Measurements from ENCODE around the gene PMVK. TPM values are rescaled to one million over a fixed set of nuclear protein-coding genes. Genes with fewer than 3 reads are reported as not detected.

The PMVK gene
- total and polyA plus RNA-seq, 2 of the 4 experiments (the other 2 are of a cell fraction) = 9.0 to 28.1 TPM

GRCh38 chr1:154935749-154936554 is 567 bp downstream of the PMVK start:
- no peaks in the 10 kb centered on the region for H3K27me3 ChIP-seq (ENCODE audit: control insufficient read depth, insufficient read depth, low read length)
- WGBS, 2 experiments (ENCODE audit: extremely low coverage in 2 of 2, insufficient read length in 1 of 2) = 55% methylated on average over 16 of the region's 27 CpGs; no CpG with 5 or more reads in 1 of the 2 experiments
- TF ChIP-seq BHLHE40 (IDR thresholded peaks at IDR 0.05; ENCODE audit: low read depth, low read length) (no peak), RFX5 (IDR thresholded peaks at IDR 0.05; ENCODE audit: low read depth, low read length) (no peak), MAZ (IDR thresholded peaks at IDR 0.05; ENCODE audit: borderline replicate concordance, low read depth, low read length) (no peak), MXI1 (IDR thresholded peaks at IDR 0.05; ENCODE audit: borderline replicate concordance, low read depth, low read length) (no peak), CEBPB (IDR thresholded peaks at IDR 0.05; ENCODE audit: low read depth, low read length) (no peak), CTCF (conservative IDR thresholded peaks at IDR 0.05; ENCODE audit: low read depth, low read length) (no peak), RAD21 (IDR thresholded peaks at IDR 0.05; ENCODE audit: low read length) (no peak), CHD1 (IDR thresholded peaks at IDR 0.05; ENCODE audit: low read depth, low read length) (no peak)
- H3K23ac ChIP-seq (ENCODE audit: low read depth, low read length) = peak overlapping the region; percentile 20; the same call in 1 of the 2 replicates
- no TSS peak for BruUV-seq (replicated peaks)
- peak overlapping the region; percentile 75 for H2AK5ac ChIP-seq (ENCODE audit: low read depth, low read length)
- POLR2A ChIA-PET (ENCODE audit: unreplicated experiment) = interaction anchor here (0.6 to 1.0 kb wide), 3 partner anchors 20 to 208 kb away, joined by 4 to 6 read pairs (median 4); partner anchors contain the start of gene PBXIP1
- peaks cover 2% of the 10 kb centered on the region for H3K4me1 ChIP-seq (ENCODE audit: control insufficient read depth, insufficient read depth, low read length)
- peak overlapping the region; percentile 99; the same call in 1 of the 2 replicates for H4K91ac ChIP-seq (ENCODE audit: insufficient read depth, low read depth, low read length)
- H3K4me3 ChIP-seq (ENCODE audit: insufficient read depth, low read depth, low read length) = peak overlapping the region; percentile 63
- CTCF ChIA-PET = interaction anchor here (1.0 to 1.2 kb wide), 2 partner anchors 20 to 149 kb away, joined by 3 read pairs; partner anchors contain the start of gene PBXIP1
- H2BK120ac ChIP-seq (ENCODE audit: low read depth, low read length) = peak overlapping the region; percentile 97; the same call in 1 of the 2 replicates
- H3K18ac ChIP-seq (ENCODE audit: low read depth, low read length) = peak overlapping the region; percentile 73
- peaks cover 11% of the 10 kb centered on the region; the same call in 1 of the 2 replicates for H3K9me1 ChIP-seq (ENCODE audit: insufficient read depth, low read length)
- H2BK5ac ChIP-seq (ENCODE audit: low read depth, low read length, poor library complexity, severe bottlenecking) = peak overlapping the region; percentile 98
- ATAC-seq (ENCODE audit: low read depth) (no peak), DNase-seq (no peak)
- dilution Hi-C loops (cut with HindIII; ENCODE audit: low sequenced_read_pairs, unreplicated experiment) = no loop called here
- H3K79me1 ChIP-seq (ENCODE audit: low read depth in 1 of 2, low read length in 2 of 2) = peaks cover 0 to 14% of the 10 kb centered on the region in 2 experiments; a peak in 2 of 4 replicates
- peak overlapping the region; percentile 31; the same call in 1 of the 2 replicates for H3K56ac ChIP-seq (ENCODE audit: extremely low read depth, insufficient read depth, low read length)
- H4K20me1 ChIP-seq (ENCODE audit: insufficient read depth, low read length) = no peaks in the 10 kb centered on the region
- peak overlapping the region; percentile 96 for H3K4me2 ChIP-seq (ENCODE audit: low read depth, low read length)
- peak overlapping the region; percentile 94 for H2AK9ac ChIP-seq (replicated peaks; ENCODE audit: low read depth, low read length, poor library complexity)
- H3K14ac ChIP-seq (replicated peaks; ENCODE audit: low read depth, low read length) = peak overlapping the region; percentile 98
- peak overlapping the region; percentile 71 to 99 for H4K8ac ChIP-seq (ENCODE audit: low read depth in 2 of 2, low read length in 2 of 2)
- H3K27ac ChIP-seq (ENCODE audit: insufficient read depth, low read length) = peak overlapping the region; percentile 94
- H4K5ac ChIP-seq (ENCODE audit: low read depth, low read length) = peak overlapping the region; percentile 90
- peak overlapping the region; percentile 99; the same call in 1 of the 3 replicates for H2BK15ac ChIP-seq (ENCODE audit: low read depth, low read length)
- H3K36me3 ChIP-seq (ENCODE audit: control insufficient read depth, insufficient read depth, low read length) = no peaks in the 10 kb centered on the region
- peak overlapping the region; percentile 96 for H3K9ac ChIP-seq (ENCODE audit: low read depth, low read length)
- peak overlapping the region; percentile 97 for H3K4ac ChIP-seq (ENCODE audit: low read depth, low read length)
- intact Hi-C loops (cut with micrococcal nuclease) = loop anchor here (2.0 kb wide), 1 partner anchor 65 kb away; no protein-coding TSS in a partner anchor
- no peaks in the 10 kb centered on the region for H3K9me3 ChIP-seq (ENCODE audit: control insufficient read depth, insufficient read depth, low read length)
- no peak overlapping the region for H2BK20ac ChIP-seq (ENCODE audit: low read depth, low read length)
- in situ Hi-C loops (cut with MboI; ENCODE audit: low sequenced_read_pairs) = no loop called here
- peak overlapping the region; percentile 99 for H2AFZ ChIP-seq (replicated peaks; ENCODE audit: low read length, poor library complexity)

All from IMR-90 (cell line).